Measurements from ENCODE around the gene HMGCS1.
"Not testable (repeated sequence)": the region's sequence is repeated elsewhere in the genome, so short reads cannot be mapped to it uniquely, and the experiment has no call there.

The HMGCS1 gene

GRCh38 chr5:43313035-43313853, at the start of gene HMGCS1:
Gene HMGCS1, minus strand, starts transcription at chr5:43313412. Its CDS starts 14,447 bp downstream, at chr5:43298965.
- DNase-seq (ENCODE audit: low read depth), result peak; percentile 95

GRCh38 chr5:43358726-43359125, 45.5 kb upstream of the HMGCS1 start:
- no peak for DNase-seq (ENCODE audit: low read depth)

GRCh38 chr5:43358301-43358700, 45.1 kb upstream of the HMGCS1 start:
- DNase-seq (ENCODE audit: low read depth), result no peak

- no peak for DNase-seq (ENCODE audit: low read depth)
These were observed 44.7 kb upstream of the HMGCS1 start for GRCh38 chr5:43357878-43358281.

DNA sequence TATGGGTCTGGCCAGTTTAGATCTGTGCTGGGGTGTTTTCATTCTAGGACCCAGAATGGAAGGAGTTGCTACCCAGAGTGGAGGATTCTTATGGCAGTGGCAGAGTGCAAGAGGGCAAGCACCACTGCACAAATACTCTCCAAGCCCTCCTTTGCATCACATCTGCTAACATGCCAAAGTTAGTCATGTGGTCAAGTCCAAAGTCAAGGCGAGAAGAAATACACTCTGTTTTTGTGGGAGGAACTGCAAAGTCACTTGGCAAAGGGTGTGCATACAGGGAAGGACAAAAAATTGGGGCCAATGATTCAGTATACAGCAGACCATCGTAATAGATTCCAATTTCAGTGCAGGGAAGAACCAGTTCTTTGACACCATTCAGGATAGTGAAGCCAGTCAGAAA, 43.9 kb upstream of the HMGCS1 start:
- no peak for DNase-seq (ENCODE audit: low read depth)

GRCh38 chr5:43354774-43355173, 41.6 kb upstream of the HMGCS1 start:
- no peak for DNase-seq (ENCODE audit: low read depth)

- DNase-seq (ENCODE audit: low read depth), result no peak
These were observed 40.5 kb upstream of the HMGCS1 start for GRCh38 chr5:43353668-43354067.

DNA sequence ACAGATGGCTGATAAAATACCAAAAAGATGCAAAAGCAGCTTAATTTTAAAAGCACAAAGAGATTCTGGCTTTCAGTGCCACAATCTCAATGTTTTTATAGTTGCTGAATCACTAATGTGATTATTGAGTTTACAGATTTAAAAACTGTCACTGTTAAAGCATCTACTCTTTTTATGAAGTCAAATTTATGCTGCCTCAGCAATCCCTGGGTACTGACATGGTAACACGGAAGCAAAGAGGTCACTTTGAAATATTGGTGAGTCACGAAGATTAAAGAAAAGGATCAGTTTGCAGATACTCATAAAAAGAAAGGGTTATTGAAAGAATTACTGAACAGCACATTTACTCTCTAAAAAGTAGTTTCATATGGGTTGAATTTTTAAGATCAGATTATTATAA, 39.7 kb upstream of the HMGCS1 start:
- no peak for DNase-seq (ENCODE audit: low read depth)

GRCh38 chr5:43352131-43352530, 38.9 kb upstream of the HMGCS1 start:
- no peak for DNase-seq (ENCODE audit: low read depth)

GRCh38 chr5:43348861-43349363, 35.7 kb upstream of the HMGCS1 start:
- DNase-seq (ENCODE audit: low read depth), result no peak

GRCh38 chr5:43348207-43348606, 35.0 kb upstream of the HMGCS1 start:
- DNase-seq (ENCODE audit: low read depth), result no peak

DNA sequence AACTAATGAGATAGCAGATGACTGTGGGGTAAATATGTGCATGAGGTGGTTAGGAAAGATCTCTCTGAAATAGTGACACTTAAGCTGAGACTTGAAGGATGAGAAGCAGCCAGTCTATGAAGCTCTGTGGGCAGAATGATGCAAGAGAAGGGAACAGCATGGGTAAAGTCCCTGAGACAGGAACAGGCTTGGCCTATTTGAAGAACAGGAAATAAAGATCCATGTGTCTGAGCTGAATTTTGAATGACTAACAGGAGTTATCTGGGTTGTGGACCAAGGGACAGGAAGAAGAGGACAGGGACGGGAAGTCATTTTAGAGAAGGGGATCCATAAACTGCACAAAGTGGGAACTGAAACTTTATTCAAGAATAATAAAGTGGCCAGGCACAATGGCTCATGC, 25.6 kb upstream of the HMGCS1 start:
- DNase-seq (ENCODE audit: low read depth), result no peak

DNA sequence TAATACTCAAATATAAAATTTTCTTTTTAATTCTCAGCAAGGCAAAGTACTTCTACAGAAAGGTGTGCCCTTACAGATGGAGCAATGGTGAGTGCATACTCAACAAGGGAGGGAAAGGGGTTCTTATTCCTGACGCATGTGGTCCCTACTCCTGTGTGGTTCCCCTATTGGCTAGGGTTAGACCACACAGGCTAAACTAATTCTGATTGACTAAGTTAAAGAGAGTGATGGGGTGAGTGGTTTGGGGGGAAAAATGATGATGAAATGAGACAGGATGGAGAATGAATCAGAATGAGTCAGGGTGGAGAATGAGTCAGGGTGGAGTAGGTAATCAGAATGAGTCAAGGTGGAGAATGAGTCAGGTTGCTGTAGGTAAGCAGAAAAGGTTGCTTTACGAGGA, 22.9 kb upstream of the HMGCS1 start:
- DNase-seq (ENCODE audit: low read depth), result no peak

DNA sequence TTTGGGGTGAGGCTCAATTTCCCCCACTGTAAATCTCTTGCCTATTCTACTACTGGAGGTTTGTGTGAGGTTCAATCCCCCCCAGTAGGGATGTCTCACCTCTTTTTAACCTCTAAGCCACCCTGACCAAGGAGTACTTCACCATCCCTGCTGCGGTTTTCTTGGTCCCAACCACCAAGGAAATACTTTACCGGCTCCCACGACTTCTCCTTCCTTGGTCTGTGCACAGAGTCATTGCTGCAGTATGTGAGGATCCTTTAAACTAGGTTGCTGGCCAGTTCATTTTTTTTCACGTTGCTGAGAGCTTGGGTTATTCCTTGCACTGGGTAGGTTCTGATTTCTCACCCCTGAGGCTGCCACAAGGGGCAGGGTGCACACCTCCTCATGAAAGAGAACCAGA, 22.5 kb upstream of the HMGCS1 start:
- DNase-seq (ENCODE audit: low read depth), result no peak

- no peak for DNase-seq (ENCODE audit: low read depth)
These were observed 19.2 kb upstream of the HMGCS1 start for GRCh38 chr5:43332401-43332800.

- not testable (repeated sequence) for DNase-seq (ENCODE audit: low read depth)
These were observed 12.4 kb upstream of the HMGCS1 start for GRCh38 chr5:43325624-43326023.

GRCh38 chr5:43323488-43323887, 10.3 kb upstream of the HMGCS1 start:
- not testable (repeated sequence) for DNase-seq (ENCODE audit: low read depth)

DNA sequence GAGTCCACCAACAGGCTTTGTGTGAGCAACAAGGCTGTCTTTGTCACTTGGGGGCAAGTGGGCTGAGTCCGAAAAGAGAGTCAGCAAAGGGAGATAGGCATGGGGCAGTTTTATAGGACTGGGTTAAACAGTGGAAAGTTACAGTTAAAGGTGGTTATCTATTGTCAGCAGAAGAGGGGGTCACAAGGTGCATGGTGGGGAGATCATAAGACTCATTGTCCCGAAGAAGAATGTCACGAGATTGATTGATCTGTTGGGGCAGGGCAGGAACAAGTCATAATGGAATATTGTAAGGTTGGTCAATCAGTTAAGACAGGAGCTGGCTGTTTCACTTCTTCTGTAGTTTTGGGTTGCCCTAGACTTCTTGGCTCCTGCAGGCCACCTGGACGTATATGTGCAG, 7.6 kb upstream of the HMGCS1 start:
- no peak for DNase-seq (ENCODE audit: low read depth)

DNA sequence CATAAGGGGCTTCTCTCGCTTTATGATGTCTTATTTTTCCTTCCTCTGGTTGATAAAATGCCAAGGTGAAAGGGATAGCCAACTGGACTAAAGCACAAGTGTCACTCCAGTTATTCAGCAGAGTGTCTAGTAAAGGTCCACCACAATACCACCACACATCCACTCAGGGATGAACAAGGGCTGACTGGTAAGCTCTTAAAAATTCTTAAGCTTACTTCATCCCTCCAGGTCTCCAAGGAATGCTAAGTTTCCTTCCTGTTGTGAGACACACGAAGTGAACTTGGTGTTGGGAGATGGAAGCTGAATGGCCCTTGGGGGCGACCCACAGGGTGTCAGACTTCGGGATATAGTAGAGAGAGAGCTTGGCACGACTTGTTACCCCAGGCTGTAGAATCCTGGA, 3.2 kb upstream of the HMGCS1 start:
- no peak for DNase-seq (ENCODE audit: low read depth)

- DNase-seq (ENCODE audit: low read depth), result no peak
These were observed 2.5 kb upstream of the HMGCS1 start for GRCh38 chr5:43315682-43316081.

DNA sequence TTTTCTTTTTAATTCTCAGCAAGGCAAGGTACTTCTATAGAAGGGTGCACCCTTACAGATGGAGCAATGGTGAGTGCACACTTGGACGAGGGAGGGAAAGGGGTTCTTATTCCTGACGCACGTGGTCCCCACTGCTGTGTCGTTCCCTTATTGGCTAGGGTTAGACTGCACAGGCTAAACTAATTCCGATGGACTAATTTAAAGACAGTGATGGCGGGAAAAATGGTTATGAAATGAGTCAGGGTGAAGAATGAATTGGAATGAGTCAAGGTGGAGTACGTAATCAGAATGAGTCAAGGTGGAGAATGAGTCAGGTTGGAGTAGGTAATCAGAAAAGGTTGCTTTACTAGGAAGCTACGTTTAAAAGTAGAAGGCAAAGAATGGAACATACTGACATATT, 2.1 kb upstream of the HMGCS1 start:
- DNase-seq (ENCODE audit: low read depth), result no peak

DNA sequence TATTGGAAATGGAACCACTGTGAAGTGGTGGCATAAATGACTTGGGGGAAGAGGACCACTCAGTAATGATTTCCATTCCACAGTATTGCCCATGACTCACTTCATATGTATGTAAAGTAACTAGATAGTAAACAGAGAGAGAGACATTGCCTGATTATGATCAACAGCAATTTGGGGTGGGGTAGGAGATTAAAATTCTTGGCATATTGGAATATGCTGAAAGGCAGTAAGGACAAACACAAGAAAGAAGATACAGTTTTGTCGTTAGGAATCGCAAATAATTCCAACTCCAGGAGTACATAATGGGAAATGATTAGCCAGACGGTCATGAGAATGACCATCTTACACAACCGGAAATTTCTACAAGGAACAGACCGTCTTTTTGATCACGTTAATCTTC, 1.5 kb upstream of the HMGCS1 start:
- DNase-seq (ENCODE audit: low read depth), result no peak

DNA sequence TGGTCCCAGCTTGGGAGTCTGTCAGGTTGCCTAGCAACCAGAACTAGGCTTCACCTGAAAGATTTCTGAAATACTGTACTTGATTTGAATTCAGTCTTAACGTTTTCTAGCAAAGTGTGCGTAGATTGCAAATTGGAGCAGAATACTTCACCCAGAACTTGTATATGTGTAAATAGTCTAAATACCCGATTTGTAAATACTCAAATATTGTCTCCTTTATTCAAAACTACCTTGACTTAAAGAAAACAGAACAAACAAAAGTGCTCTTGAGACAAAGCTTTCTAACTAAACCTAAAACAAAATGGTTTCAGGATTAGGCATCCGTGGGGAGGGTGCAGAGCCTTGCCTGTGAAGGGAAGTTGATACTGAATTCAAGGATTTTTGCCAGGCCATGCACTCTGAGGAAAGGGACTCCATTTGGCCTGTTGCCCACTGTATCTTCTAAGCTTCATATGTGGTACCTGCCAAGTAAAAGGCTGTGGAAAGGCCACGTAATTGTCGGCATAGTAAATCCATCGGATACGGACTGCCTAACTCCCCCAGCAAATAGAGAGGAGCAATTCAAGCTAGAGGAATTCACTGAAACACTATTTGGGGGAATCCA, 744 bp upstream of the HMGCS1 start:
- DNase-seq (ENCODE audit: low read depth), result no peak

DNA sequence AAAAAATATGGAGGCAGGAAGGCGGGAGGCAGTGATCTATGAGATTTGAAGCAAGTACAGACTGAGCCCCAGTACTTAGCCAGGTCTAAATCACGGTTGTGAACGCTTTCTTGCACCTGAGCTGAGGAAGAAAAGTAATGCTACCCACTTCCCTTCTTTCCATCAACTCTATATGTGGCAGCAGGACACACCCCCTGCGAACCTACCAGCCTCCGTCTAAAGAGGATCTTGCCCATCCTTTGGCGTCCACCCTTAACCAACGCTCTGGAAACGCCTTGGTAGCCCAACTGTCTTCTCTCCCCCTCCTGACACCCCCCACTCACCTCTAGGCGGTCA, 545 bp downstream of the HMGCS1 start:
- DNase-seq (ENCODE audit: low read depth), result no peak

All from activated T-cell treated with anti-CD3 and anti-CD28 coated beads for 1 hour (primary cell).